HG02571 (cell line): Measurements from ENCODE around the gene PGAP3.

Experiments
- ATAC-seq: cut with Tn5 transposase; IDR thresholded peaks from one replicate; pipeline ENCODE4 v1.9.1; 2021; ENCODE audit warnings: mild to moderate bottlenecking, moderate library complexity; ENCODE audit not compliant: unreplicated experiment

Gene PGAP3

DNA sequence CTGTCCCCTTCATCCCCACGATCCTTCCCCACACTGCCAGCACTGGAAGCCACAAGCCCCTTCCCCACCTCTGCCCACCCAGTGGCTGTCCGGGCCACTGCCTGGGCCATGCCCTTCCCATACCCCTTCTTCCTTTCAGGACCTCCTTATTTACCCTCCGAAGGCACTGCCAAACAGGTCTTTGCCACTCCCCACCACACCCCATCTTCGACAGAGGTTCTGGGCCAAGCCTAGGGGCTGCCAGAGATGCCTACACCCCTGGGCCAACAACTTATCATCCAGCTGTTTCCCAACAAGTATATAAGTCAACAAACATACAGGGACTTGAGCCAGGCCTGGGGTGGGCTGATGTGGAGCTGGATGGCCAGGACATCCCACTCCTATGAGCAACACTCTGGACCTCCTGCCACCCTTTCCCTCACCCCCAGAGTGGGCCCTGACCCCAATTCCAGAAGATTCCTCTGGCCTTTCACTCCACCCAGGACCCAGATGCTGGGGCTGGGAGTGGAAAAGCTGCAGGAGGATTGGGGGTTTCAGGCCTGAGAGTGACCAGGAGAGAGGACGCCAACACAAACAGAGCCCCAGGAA, 62.6 kb downstream of the PGAP3 start:
- ATAC-seq = no peak

DNA sequence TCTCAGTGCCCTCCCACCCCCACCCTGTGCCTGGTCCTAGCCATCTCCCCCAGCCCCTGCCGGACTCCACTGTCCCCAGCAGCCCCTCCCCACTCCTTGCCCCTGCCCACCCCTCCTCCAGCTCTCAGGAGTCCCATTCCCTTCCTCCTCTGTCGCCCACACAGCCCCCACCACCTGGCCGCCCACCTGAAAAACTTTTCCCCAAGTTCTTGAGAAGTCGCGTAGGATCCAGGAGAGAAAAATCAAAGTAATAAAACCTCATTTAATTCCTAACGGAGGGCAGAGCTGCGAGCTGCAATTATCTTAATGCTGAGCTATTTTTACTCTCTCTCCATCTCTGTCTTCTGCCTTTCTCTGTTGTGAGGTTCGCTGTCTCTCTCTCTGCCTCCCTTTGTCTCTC, 63.5 kb downstream of the PGAP3 start:
- ATAC-seq = no peak

DNA sequence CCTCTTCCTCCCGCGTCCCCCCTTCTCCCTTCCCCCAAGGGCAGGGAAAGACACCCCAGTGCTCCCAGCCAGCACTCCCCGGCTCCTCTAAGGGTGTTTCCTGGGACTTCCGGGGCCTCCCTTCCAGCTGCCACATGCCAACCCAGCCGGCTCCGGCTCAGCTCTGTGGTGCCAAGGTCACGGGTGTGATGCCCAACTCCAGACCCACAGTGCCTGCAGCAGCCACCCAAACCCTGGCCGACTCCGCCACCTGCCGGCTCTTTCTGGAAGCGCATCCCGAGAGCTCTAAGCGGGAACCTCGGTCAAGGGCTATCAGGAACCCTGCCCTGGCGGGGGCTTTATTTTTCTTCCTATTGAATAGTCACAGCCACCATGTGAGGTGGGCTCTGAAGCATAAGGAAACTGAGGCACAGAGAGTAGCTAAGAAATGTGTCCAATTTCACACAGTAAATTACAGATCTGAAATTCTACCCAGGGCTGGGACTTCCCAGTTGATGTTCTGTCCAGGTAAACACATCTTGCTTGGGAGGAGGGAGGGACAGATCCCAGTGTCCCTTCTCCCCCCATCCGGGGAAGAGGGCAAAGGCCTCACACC, 64.4 kb downstream of the PGAP3 start:
- no peak for ATAC-seq

DNA sequence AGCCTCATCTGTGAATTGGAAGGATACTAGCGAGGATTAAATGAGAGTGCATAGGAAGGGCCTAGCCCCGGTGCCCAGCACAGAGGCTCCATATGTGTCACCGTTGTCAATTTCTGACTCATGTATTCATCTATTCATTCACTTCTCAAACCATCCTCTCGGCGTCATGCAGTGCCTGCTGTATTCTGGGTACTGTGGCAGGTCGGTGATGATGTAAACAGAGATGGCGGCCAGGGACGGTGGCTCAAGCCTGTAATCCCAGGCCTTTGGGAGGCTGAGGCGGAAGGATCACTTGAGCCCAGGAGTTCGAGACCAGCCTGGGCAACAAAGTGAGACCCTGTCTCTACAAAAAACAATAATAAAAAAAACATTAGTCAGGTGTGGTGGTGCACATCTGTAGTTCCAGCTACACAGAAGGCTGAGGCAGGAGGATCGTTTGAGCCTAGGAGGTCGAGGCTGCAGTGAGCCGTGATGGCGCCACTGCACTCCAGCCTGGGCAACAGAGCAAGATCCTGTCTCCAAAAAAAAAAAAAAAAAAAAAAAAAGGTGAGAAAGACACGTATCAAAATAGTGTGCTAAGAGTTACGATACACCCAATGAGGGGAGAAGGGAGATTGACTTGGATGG, 65.4 kb downstream of the PGAP3 start:
- ATAC-seq = no peak

DNA sequence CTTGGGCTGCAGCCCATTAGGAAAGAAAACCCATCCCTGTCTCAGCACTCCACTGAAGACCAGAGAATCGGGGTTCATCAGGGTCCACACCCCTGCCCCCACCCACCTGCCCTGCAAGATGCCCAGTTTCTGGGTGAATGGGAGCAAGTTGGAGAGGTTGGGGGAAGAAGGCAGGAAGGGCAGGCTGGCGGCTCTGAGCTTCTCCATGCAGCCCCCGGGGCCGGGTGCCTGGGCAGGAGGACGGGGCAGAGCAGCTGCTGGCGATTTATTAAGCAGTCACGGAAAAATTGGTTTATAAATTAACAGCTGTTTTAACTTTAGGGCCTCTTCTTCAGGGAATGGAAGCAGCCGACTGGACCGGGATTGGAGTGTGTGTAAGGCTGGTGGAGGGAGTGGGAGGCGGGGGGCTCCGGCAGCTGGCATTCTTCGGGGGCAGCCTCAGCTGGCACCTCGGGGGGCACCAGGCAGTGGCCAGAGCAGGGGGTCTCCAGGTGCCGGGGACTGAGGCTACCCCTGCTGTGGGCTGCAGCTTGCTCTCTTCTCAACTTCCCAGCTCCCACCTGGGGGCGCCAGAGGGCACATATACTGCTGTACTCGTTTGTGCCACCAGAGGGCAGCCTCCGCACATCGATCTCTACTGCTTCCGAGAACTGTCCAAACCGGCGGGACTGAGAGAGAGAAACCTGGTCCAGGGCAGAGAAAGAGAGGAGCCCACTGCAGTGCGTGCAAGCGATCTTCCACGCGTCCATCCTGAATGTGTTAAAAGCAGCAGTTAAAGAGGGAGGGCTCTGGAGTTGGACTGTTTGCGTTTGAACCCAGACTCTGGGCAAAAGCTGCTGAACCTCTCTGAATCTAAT, 66.1 kb downstream of the PGAP3 start:
- no peak for ATAC-seq
